Tibial artery (tissue), 4 donors: ENCODE data around the gene PGM5.

Experiments
- DNase-seq, 2 donors: peaks; one replicate each; pipeline ENCODE4 v3.0.0-alpha.2; 2019
- H3K27ac ChIP-seq, 2 donors: fragments of 200-600 bp; sonication (generic) in 1 of 2; 1 replicate in 1 of 2; 2 replicates in 1 of 2; pipeline ENCODE4 v1.5.1; 2018 to 2019; ENCODE audit warnings: mild to moderate bottlenecking in 1 of 2
- H3K27me3 ChIP-seq, 2 donors: fragments of 200-600 bp; sonication (generic) in 1 of 2; one replicate each; pipeline versions ENCODE4 v1.5.1 to v1.6.0; 2016 to 2019
- H3K36me3 ChIP-seq, 3 donors: fragments of 200-600 bp; sonication (generic) in 2 of 3; one replicate each; pipeline ENCODE4 v1.5.1; 2016 to 2019; ENCODE audit warnings: mild to moderate bottlenecking in 2 of 3
- H3K4me1 ChIP-seq, 4 donors: fragments of 200-600 bp; sonication (generic) in 2 of 4; 1 replicate in 3 of 4; 2 replicates in 1 of 4; pipeline ENCODE4 v1.5.1; 2016 to 2019
- H3K4me3 ChIP-seq, 2 donors: fragments of 200-600 bp; sonication (generic) in 1 of 2; 1 replicate in 1 of 2; 2 replicates in 1 of 2; pipeline ENCODE4 v1.5.1; 2018 to 2019; ENCODE audit warnings: mild to moderate bottlenecking in 2 of 2
- H3K9me3 ChIP-seq, 3 donors: fragments of 200-600 bp; sonication (generic) in 1 of 3; one replicate each; pipeline ENCODE4 v1.5.1; 2016 to 2019
- intact Hi-C: fragments of 100-400 bp; cut with DNase I; formaldehyde crosslinking; loops from one replicate; pipeline ENCODE4 v1.15.0; 2023; ENCODE audit warnings: low total_unique reads
- TF ChIP-seq, protein P1 (sequence below), 2 experiments: fragments of 200-600 bp in 1 of 2; fragments of 450-650 bp in 1 of 2; IDR thresholded peaks; one replicate each; pipeline ENCODE4 v1.5.1; 2017 to 2019; ENCODE audit warnings: antibody characterized with exemption in 2 of 2, mild to moderate bottlenecking in 1 of 2, moderate library complexity in 1 of 2

Gene PGM5

GRCh38 chr9:68443624-68444023, 87.2 kb downstream of the PGM5 start:
- H3K27ac ChIP-seq, result peak overlapping the region in 1 of 2 donors; percentile 31

DNA sequence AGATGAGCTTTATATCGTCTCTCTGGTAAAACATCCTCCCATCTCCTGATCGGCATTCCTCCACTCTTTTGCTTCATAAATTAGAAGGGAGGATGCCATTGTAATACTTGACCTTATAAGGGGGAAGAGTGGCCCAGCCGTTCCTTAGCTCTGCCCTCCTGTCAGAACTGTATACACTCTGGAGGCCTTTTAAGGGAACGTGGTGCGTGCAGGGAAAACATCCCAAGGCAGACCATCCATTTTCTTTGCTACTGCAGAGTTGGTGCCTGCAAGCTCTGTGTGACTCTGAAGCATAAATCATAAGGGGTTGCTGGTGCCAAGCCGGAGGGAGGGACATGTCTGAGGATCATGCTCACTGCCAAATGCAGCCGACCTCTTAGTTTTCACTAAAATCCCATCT, 90.4 kb downstream of the PGM5 start:
- Histone ChIP-seq H3K27me3 (no peaks in the 10 kb centered on the region), H3K9me3 (peaks cover 0 to 4% (median under 1%) of the 10 kb centered on the region in 3 donors), H3K36me3 (peaks cover 0 to under 1% (median 0%) of the 10 kb centered on the region in 3 donors), H3K27ac (peak overlapping the region; percentile 74), H3K4me1 (peaks cover 0 to 75% (median 19%) of the 10 kb centered on the region in 4 donors), H3K4me3 (peak overlapping the region in 1 of 2 donors; percentile 9)
- TF ChIP-seq, protein P1, sequence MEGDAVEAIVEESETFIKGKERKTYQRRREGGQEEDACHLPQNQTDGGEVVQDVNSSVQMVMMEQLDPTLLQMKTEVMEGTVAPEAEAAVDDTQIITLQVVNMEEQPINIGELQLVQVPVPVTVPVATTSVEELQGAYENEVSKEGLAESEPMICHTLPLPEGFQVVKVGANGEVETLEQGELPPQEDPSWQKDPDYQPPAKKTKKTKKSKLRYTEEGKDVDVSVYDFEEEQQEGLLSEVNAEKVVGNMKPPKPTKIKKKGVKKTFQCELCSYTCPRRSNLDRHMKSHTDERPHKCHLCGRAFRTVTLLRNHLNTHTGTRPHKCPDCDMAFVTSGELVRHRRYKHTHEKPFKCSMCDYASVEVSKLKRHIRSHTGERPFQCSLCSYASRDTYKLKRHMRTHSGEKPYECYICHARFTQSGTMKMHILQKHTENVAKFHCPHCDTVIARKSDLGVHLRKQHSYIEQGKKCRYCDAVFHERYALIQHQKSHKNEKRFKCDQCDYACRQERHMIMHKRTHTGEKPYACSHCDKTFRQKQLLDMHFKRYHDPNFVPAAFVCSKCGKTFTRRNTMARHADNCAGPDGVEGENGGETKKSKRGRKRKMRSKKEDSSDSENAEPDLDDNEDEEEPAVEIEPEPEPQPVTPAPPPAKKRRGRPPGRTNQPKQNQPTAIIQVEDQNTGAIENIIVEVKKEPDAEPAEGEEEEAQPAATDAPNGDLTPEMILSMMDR (IDR thresholded peaks at IDR 0.05), result no peak
- DNase-seq, result peak; percentile 43 to 87
- intact Hi-C loops, result no loop called here

More at GRCh38 chr9:68443624-68444023, 87.2 kb downstream of the PGM5 start:
- Histone ChIP-seq H3K4me1 (peaks cover 0 to 57% (median 15%) of the 10 kb centered on the region in 4 donors), H3K27me3 (no peaks in the 10 kb centered on the region), H3K4me3 (no peak overlapping the region), H3K9me3 (peaks cover 0 to 12% (median 6%) of the 10 kb centered on the region in 3 donors), H3K36me3 (peaks cover 0 to 4% (median 0%) of the 10 kb centered on the region in 3 donors)
- TF ChIP-seq, protein P1 (IDR thresholded peaks at IDR 0.05), result no peak
- intact Hi-C loops, result no loop called here
- no peak for DNase-seq

GRCh38 chr9:68447611-68448010, 91.2 kb downstream of the PGM5 start:
- H3K27me3 ChIP-seq, result no peaks in the 10 kb centered on the region
- no peak overlapping the region for H3K4me3 ChIP-seq
- no peaks in the 10 kb centered on the region for H3K9me3 ChIP-seq
- peak overlapping the region; percentile 74 for H3K27ac ChIP-seq
- H3K4me1 ChIP-seq, result peaks cover 0 to 82% (median 21%) of the 10 kb centered on the region in 4 donors
- DNase-seq, result no peak
- TF ChIP-seq, protein P1 (IDR thresholded peaks at IDR 0.05), result no peak
- intact Hi-C loops, result no loop called here
- H3K36me3 ChIP-seq, result no peaks in the 10 kb centered on the region

DNA sequence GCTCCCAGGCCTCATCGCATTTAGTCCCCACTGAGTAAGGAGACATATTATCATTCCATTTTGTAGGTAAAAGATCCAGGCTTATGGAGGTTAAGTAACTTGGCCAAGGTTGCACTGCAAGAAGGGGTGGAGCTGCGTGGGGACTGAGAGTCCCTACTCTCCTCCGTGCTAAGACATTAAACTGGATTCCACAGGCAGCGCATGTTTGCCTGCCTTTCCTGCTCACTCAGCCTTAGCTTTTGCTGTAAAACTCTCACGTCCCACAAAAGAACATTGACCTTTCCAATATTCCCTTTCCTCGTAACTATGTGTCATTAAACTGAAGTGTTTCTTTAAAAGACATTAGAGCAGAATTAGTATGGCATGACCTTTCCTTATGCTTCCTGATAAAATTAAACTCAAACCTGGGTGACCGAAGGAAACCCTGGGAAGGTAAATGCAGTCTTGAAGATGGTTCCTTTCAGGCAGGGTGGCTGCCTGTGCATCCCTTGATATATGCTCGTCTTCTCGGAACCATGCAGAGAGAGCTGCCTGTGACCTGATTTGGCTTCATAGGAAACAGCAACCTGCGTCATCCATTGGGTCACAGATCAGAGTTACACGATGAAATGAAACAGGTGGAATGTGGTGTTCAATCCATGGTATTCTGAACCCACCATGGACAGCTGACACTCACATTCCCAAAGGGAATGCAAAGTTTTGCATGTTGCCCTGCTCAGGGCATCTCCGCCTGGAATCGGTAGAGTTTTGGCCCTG, 98.3 kb downstream of the PGM5 start:
- H3K27ac ChIP-seq, result peak overlapping the region in 1 of 2 donors; percentile 33

GRCh38 chr9:68455451-68455850, 99.0 kb downstream of the PGM5 start:
- Histone ChIP-seq H3K36me3 (peaks cover 0 to 6% (median 0%) of the 10 kb centered on the region in 3 donors), H3K4me3 (no peak overlapping the region), H3K4me1 (peaks cover 0 to 57% (median 11%) of the 10 kb centered on the region in 4 donors), H3K9me3 (no peaks in the 10 kb centered on the region), H3K27me3 (no peaks in the 10 kb centered on the region), H3K27ac (peak overlapping the region in 1 of 2 donors; percentile 33)
- intact Hi-C loops, result no loop called here
- DNase-seq, result no peak
- TF ChIP-seq, protein P1 (IDR thresholded peaks at IDR 0.05), result no peak

More for the DNA sequence above, 98.3 kb downstream of the PGM5 start:
- Histone ChIP-seq H3K36me3 (peaks cover 0 to 6% (median 0%) of the 10 kb centered on the region in 3 donors), H3K4me1 (peaks cover 0 to 64% (median 11%) of the 10 kb centered on the region in 4 donors), H3K27me3 (no peaks in the 10 kb centered on the region), H3K4me3 (no peak overlapping the region), H3K9me3 (no peaks in the 10 kb centered on the region)
- no peak for DNase-seq
- TF ChIP-seq, protein P1 (IDR thresholded peaks at IDR 0.05), result no peak
- intact Hi-C loops, result no loop called here
